Renal cortical epithelial cell (primary cell): ENCODE results near the gene PCCA. TPM values are rescaled to one million over a fixed set of nuclear protein-coding genes. Genes with fewer than 3 reads are reported as not detected.
A peak's percentile ranks its signal among the peaks of the same experiment; 100 is the strongest.
"Not testable (repeated sequence)": the region's sequence is repeated elsewhere in the genome, so short reads cannot be mapped to it uniquely, and the experiment has no call there.

ENCODE experiments used
- DNase-seq: peaks from one replicate; pipeline ENCODE4 v3.0.0-alpha.2; 2011; ENCODE audit warnings: low read depth
- total RNA-seq: library from RNA; depleted of rRNA; stranded (reverse); fragments of >200 nt; gene quantifications from 2 replicates; pipeline ENCODE4 v1.2.3, GENCODE V29; 2014

Gene PCCA
- total RNA-seq, 1 donor from 2014 or later, result 72.8 TPM

GRCh38 chr13:100240109-100240779 is 151.4 kb downstream of the PCCA start:
- DNase-seq, result no peak

GRCh38 chr13:100244431-100244830 is 155.5 kb downstream of the PCCA start:
- no peak for DNase-seq

DNA sequence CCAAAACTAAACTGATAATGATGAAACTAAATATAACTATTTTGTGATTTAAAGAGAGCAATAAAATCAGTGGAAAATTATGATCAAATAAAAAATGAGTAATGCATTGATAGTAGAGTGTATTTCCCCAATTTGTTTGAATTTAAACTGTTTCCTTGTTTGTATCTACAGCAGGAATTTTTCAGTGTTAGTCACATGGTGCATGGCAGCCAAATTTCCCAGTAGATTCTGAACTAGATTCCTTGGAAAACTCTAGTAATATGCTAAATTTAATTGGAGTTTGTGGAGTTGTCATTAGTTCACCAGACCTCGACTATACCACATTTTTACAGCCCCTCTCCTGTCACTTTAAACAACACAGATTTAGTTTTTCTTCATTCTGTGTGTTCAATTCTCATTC is 156.2 kb downstream of the PCCA start:
- DNase-seq, result no peak

DNA sequence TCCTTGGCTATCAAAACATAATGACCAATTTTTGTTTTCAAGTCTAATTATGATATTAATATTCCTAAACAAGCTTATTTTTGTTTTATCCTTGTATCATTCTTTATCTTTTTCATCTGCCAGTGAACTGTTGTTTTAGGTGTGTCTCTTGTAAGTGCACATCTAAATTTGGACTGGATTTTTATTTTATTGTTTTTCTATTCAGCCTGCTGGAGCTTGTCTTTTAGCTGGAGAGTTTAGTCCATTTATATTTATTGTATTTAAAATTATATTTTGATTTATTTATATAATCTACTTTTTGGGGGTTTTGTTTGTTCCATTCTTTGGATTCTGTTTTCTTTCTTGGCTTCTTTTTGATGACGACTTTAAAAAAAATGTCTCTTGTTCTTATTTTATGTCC is 159.0 kb downstream of the PCCA start:
- no peak for DNase-seq

DNA sequence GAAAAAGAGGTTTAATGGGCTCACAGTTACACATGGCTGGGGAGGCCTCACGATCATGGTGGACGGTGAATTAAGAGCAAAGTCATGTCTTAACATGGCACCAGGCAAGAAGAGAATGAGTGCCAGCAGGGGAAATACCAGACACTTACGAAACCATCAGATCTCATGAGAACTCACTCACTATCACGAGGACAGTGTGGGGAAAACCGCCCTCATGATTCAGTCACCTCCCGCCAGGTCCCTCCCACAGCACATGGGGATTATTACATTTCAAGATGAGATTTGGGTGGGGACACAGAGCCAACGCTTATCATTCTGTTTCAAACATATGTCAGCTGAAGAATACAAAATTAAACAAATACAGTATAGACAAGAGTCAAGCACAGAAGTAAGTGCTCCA is 165.1 kb downstream of the PCCA start:
- no peak for DNase-seq

- DNase-seq, result no peak
Measured at GRCh38 chr13:100262404-100262803, 173.5 kb downstream of the PCCA start.

DNA sequence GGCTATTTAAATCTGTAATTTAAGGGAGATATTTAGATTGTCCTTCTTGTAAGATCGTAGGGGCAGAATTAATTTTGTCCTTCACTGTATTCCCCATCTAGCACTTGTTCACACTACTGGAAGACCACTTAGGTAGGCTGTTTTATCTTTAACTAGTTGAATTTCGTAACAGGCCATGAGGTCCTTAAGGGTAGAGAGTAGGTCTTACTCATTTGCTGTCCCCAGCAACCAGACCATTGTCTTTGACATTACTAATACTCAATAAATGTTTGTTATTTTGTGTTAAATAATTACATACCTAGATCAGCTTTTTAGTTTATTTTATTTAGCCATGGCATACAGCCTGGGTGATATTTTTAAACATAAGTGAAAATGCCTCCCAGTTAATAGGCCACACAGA is 177.1 kb downstream of the PCCA start:
- peak; percentile 71 for DNase-seq

DNA sequence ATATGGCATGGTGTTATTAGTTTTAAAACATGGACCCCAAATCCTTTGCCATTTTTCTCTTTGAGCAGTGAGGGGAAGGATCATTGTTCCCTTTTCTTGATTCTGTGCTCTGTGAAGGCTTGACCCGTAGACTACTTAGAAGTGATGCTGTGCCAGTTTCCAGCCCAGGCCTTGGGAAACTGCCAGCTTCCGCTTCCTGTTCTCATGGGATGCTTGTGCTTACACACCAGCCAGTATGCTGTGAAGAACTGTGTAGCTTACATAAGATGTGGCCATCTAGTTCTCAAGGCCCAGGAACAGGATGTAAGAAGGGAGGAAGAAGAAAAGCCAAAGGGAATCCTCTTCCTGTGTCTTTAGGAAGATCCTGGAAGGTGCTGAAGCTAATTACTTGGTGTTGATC is 180.9 kb downstream of the PCCA start:
- DNase-seq, result peak; percentile 74

- DNase-seq, result no peak
Measured at GRCh38 chr13:100273138-100273537, 184.2 kb downstream of the PCCA start.

- DNase-seq, result no peak
Measured at GRCh38 chr13:100273552-100273951, 184.7 kb downstream of the PCCA start.

GRCh38 chr13:100274942-100275506 is 186.1 kb downstream of the PCCA start:
- peak; percentile 75 for DNase-seq

GRCh38 chr13:100275746-100276145 is 186.9 kb downstream of the PCCA start:
- peak; percentile 65 for DNase-seq

GRCh38 chr13:100280681-100281080 is 191.8 kb downstream of the PCCA start:
- DNase-seq, result peak; percentile 20

- not testable (repeated sequence) for DNase-seq
Measured at GRCh38 chr13:100282306-100282705, 193.4 kb downstream of the PCCA start.

- DNase-seq, result peak; percentile 24
Measured at GRCh38 chr13:100290165-100290801, 201.4 kb downstream of the PCCA start.

- no peak for DNase-seq
Measured at GRCh38 chr13:100291624-100292023, 202.7 kb downstream of the PCCA start.

GRCh38 chr13:100297413-100297812 is 208.5 kb downstream of the PCCA start:
- no peak for DNase-seq

DNA sequence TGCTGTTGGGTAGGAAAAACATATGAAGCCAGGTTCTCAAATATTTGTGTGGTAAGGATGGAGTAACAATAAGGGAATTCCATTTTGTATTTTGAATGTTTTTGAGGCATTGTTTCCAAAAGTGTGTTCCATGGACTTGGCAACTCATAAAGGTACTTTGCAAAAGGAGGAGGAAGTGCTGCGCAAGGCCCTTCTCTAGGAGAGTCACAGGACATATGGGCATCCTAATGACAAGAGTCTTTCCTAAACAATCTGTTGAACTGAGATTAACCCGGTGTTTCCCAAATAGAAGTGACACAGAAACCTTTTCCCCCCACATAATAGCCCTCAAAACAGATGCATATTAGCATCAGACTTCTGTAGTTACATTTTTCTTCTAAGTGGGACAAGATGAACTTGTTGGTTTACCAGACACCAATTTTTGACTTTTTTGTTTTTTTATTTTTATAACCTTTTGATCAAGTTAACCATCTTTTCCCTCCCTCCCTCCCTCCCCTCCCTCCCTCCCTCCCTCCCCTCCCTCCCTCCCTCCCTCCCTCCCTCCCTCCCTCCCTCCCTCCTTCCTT is 209.3 kb downstream of the PCCA start:
- DNase-seq, result no peak

- no peak for DNase-seq
Measured at GRCh38 chr13:100298691-100299090, 209.8 kb downstream of the PCCA start.

DNA sequence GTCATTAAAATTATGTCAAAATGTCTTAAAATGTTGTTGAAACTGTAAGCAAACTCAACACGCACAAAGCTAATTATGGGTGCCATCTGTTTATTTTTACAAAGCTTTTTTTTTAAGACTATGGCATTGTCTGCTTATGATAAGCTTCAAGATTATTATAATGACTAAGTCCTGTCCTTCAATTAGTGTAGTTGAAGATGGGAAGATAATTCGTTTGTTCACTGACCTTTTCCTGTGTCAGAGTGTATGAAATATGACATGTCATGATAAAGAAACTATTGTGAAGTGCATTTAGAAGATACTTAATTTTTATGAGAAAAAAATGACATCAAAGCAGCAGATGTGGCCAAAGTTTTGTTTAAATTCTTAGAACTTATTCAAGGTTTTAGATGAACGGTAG is 211.3 kb downstream of the PCCA start:
- no peak for DNase-seq

- no peak for DNase-seq
Measured at GRCh38 chr13:100300708-100301107, 211.8 kb downstream of the PCCA start.

DNA sequence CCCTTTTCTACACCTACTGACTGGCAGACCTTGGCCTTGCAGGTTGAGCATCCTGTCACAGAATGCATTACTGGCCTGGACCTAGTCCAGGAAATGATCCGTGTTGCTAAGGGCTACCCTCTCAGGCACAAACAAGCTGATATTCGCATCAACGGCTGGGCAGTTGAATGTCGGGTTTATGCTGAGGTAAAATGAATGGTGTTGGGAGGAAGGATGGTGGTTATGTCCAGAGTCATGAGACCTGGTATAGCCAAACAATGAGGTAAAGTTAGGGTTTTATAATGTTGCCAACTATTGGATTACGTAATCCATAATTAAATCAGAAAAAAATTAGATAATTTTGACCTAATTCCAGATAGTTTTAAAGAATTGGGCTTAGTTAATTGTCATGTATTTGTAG is 212.5 kb downstream of the PCCA start:
- peak; percentile 21 for DNase-seq

- DNase-seq, result no peak
Measured at GRCh38 chr13:100302391-100302790, 213.5 kb downstream of the PCCA start.
